ENCODE results near the gene COG6. TPM values are rescaled to one million over a fixed set of nuclear protein-coding genes. Genes with fewer than 3 reads are reported as not detected.
A peak's percentile ranks its signal among the peaks of the same experiment; 100 is the strongest.

COG6 gene
- total RNA-seq, 1 experiment from 2014 or later: 30.6 TPM

DNA sequence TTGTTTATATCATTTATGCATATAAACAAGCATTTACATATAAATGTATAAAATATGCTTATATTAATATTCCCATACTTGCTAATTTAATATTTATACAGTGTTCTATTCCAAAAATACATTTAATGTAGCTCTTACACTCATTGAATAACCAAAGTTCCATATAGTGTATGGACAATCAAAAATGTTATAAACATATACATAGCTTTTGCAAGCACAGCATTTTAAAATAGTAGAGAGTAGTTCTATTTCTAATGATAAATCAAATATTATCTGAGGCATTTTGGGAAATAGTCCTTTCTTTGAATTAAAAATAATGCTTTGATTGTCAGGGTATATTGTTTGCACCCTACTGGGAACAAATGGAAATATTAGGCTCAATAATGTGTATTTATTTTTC lies 22.5 kb upstream of the COG6 start:
- Histone ChIP-seq H3K27ac (ENCODE audit: low read length) (no peak overlapping the region), H4K20me1 (ENCODE audit: insufficient read depth, low read depth, low read length) (no peaks in the 10 kb centered on the region), H3K9me3 (ENCODE audit: low read length) (0 out of 2 replicates have a peak, but pooled peaks cover 3% of the 10 kb centered on the region), H3K79me2 (ENCODE audit: low read length) (no peaks in the 10 kb centered on the region), H2AFZ (ENCODE audit: low read length) (no peak overlapping the region), H3K4me2 (ENCODE audit: low read depth, low read length, poor library complexity, severe bottlenecking) (no peak overlapping the region), H3K27me3 (ENCODE audit: low read length) (peaks cover 3% of the 10 kb centered on the region; the same call in 1 of the 2 replicates), H3K4me3 (ENCODE audit: low read length) (no peak overlapping the region), H3K9me2 (replicated peaks; ENCODE audit: insufficient read depth, low read length) (no peaks in the 10 kb centered on the region), H3K9ac (ENCODE audit: low read length) (no peak overlapping the region), H3K4me1 (ENCODE audit: low read length) (no peaks in the 10 kb centered on the region), H3K36me3 (ENCODE audit: insufficient read depth, low read length) (no peaks in the 10 kb centered on the region)
- DNase-seq: no peak

DNA sequence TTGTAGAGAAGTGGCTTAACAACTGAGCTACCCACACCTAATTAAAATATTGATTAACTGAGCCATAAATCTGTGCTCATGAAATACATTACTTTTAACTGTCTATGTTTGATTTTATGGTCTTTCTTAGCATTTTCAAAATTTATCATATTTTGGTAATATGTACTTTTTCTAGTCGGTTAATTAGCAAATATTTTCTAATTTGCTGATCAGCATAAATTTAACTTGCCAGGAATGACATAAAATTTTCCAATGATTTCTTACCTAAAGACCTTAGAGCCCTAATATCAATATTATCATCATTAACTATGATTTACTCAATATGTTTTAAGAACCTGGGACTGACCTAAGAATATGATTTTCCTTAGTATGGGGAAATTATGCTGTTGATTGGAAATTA lies 19.9 kb upstream of the COG6 start:
- Histone ChIP-seq H2AFZ (ENCODE audit: low read length) (no peak overlapping the region), H3K27me3 (ENCODE audit: low read length) (peaks cover 3% of the 10 kb centered on the region; the same call in 1 of the 2 replicates), H3K9me2 (replicated peaks; ENCODE audit: insufficient read depth, low read length) (no peaks in the 10 kb centered on the region), H4K20me1 (ENCODE audit: insufficient read depth, low read depth, low read length) (no peaks in the 10 kb centered on the region), H3K9me3 (ENCODE audit: low read length) (0 out of 2 replicates have a peak, but pooled peaks cover 3% of the 10 kb centered on the region), H3K9ac (ENCODE audit: low read length) (no peak overlapping the region), H3K27ac (ENCODE audit: low read length) (no peak overlapping the region), H3K4me2 (ENCODE audit: low read depth, low read length, poor library complexity, severe bottlenecking) (no peak overlapping the region), H3K4me3 (ENCODE audit: low read length) (no peak overlapping the region), H3K4me1 (ENCODE audit: low read length) (no peaks in the 10 kb centered on the region), H3K79me2 (ENCODE audit: low read length) (no peaks in the 10 kb centered on the region), H3K36me3 (ENCODE audit: insufficient read depth, low read length) (no peaks in the 10 kb centered on the region)
- no peak for DNase-seq

DNA sequence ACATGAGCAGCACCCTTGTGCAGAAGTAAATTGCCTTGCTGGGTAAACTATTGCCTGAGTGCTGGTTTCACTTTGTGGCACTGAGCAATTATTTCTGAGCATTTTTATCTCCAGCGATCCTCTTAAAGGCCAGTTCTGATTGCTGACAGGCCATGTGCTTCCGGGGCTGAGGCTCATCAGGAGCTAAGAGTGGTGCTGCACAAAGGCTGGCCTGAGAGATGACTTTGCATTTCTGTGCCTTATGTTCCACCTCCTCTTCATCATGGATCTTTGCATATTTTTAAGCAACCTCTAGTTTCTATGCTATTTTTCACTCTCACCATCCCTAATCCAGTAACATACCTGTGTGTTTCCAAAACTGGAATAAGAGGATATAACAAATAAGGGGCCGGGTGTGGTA lies 17.6 kb upstream of the COG6 start:
- H3K79me2 ChIP-seq (ENCODE audit: low read length): no peaks in the 10 kb centered on the region
- no peak overlapping the region for H3K27ac ChIP-seq (ENCODE audit: low read length)
- no peaks in the 10 kb centered on the region for H3K9me3 ChIP-seq (ENCODE audit: low read length)
- no peak overlapping the region for H3K4me2 ChIP-seq (ENCODE audit: low read depth, low read length, poor library complexity, severe bottlenecking)
- DNase-seq: no peak
- no peaks in the 10 kb centered on the region; the same call in 1 of the 2 replicates for H3K27me3 ChIP-seq (ENCODE audit: low read length)
- H3K36me3 ChIP-seq (ENCODE audit: insufficient read depth, low read length): no peaks in the 10 kb centered on the region
- no peak overlapping the region for H3K4me3 ChIP-seq (ENCODE audit: low read length)
- H4K20me1 ChIP-seq (ENCODE audit: insufficient read depth, low read depth, low read length): no peaks in the 10 kb centered on the region
- no peak overlapping the region for H2AFZ ChIP-seq (ENCODE audit: low read length)
- no peak overlapping the region for H3K9ac ChIP-seq (ENCODE audit: low read length)
- no peaks in the 10 kb centered on the region for H3K4me1 ChIP-seq (ENCODE audit: low read length)
- no peaks in the 10 kb centered on the region for H3K9me2 ChIP-seq (replicated peaks; ENCODE audit: insufficient read depth, low read length)

DNA sequence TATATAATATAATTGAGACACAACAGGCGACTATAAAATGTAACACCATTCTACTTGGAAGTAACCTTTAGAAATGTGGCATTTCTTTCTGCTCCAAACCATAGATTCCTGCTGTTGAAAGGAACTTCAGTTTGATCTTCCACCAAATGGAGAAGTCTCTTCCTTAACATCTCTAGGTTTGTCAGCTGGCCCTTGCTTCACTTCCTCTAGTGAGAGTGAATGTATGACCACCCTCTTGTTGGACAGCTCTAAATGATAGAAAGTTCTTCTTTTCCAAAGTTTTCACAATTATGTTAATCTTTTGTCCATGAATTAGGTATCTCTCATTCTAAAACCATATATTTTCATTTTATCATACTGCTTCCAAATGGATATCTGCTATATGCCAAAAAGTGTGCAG lies 13.8 kb upstream of the COG6 start:
- Histone ChIP-seq H3K4me2 (ENCODE audit: low read depth, low read length, poor library complexity, severe bottlenecking) (no peak overlapping the region), H3K9ac (ENCODE audit: low read length) (no peak overlapping the region), H3K27ac (ENCODE audit: low read length) (no peak overlapping the region), H3K9me3 (ENCODE audit: low read length) (no peaks in the 10 kb centered on the region), H3K4me1 (ENCODE audit: low read length) (no peaks in the 10 kb centered on the region), H4K20me1 (ENCODE audit: insufficient read depth, low read depth, low read length) (no peaks in the 10 kb centered on the region), H3K4me3 (ENCODE audit: low read length) (no peak overlapping the region), H2AFZ (ENCODE audit: low read length) (no peak overlapping the region), H3K36me3 (ENCODE audit: insufficient read depth, low read length) (no peaks in the 10 kb centered on the region), H3K79me2 (ENCODE audit: low read length) (no peaks in the 10 kb centered on the region), H3K27me3 (ENCODE audit: low read length) (no peaks in the 10 kb centered on the region), H3K9me2 (replicated peaks; ENCODE audit: insufficient read depth, low read length) (no peaks in the 10 kb centered on the region)
- DNase-seq: no peak

DNA sequence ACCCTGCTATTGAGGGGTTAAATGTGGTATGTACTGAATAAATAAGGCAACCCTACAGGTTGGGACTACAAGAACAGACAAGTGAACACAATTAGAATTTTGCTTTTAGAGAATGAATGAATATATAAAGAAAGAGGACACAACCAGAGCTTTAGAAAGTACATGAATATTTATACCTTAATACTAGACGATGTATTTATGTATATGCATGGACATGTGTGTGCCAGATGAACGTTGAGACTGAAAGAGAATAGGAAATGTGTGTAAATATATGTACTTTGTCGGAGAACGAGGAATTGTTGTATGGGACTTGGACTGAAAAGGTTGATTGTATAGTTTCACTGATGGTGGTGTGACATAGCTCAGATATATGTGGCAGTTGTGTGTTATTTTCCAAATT lies 9.3 kb upstream of the COG6 start:
- H2AFZ ChIP-seq (ENCODE audit: low read length): no peak overlapping the region; the same call in 1 of the 2 replicates
- no peaks in the 10 kb centered on the region for H3K9me3 ChIP-seq (ENCODE audit: low read length)
- no peaks in the 10 kb centered on the region for H3K27me3 ChIP-seq (ENCODE audit: low read length)
- no peaks in the 10 kb centered on the region for H3K4me1 ChIP-seq (ENCODE audit: low read length)
- no peaks in the 10 kb centered on the region for H3K9me2 ChIP-seq (replicated peaks; ENCODE audit: insufficient read depth, low read length)
- H3K4me3 ChIP-seq (ENCODE audit: low read length): no peak overlapping the region
- H4K20me1 ChIP-seq (ENCODE audit: insufficient read depth, low read depth, low read length): no peaks in the 10 kb centered on the region
- H3K79me2 ChIP-seq (ENCODE audit: low read length): no peaks in the 10 kb centered on the region
- H3K36me3 ChIP-seq (ENCODE audit: insufficient read depth, low read length): no peaks in the 10 kb centered on the region
- H3K9ac ChIP-seq (ENCODE audit: low read length): no peak overlapping the region
- H3K27ac ChIP-seq (ENCODE audit: low read length): no peak overlapping the region
- no peak overlapping the region for H3K4me2 ChIP-seq (ENCODE audit: low read depth, low read length, poor library complexity, severe bottlenecking)
- peak; percentile 9 for DNase-seq

DNA sequence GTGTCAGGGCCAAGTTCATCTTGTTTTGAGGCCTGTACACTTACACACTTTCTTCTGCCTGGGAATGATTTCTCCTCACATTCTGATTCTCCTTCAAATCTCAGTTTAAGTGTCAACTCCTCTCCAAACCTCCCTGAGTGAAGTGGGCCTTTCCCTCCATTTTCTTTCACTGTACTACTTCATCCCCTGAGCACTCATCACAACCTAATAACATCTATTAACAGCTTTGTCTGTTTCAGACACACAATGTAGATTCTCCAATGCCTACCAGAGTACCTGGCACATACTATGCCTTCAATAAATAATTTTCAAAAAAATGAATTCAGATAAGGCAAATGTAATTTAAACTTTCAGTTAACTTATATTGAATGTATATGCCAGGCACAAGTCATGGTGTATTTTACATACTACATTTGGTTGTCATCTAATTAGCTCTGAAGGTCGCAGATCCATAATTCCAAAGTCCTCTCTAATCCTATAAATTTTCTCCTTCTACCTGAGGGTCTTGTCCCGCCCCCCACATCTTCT lies 357 bp upstream of the COG6 start:
- H3K9me3 ChIP-seq (ENCODE audit: low read length): no peaks in the 10 kb centered on the region
- H2AFZ ChIP-seq (ENCODE audit: low read length): peak overlapping the region; percentile 62; the same call in 1 of the 2 replicates
- no peaks in the 10 kb centered on the region for H4K20me1 ChIP-seq (ENCODE audit: insufficient read depth, low read depth, low read length)
- H3K4me1 ChIP-seq (ENCODE audit: low read length): peaks cover 21% of the 10 kb centered on the region
- H3K79me2 ChIP-seq (ENCODE audit: low read length): peaks cover 41% of the 10 kb centered on the region
- H3K27me3 ChIP-seq (ENCODE audit: low read length): no peaks in the 10 kb centered on the region
- H3K4me3 ChIP-seq (ENCODE audit: low read length): peak overlapping the region; percentile 84
- H3K27ac ChIP-seq (ENCODE audit: low read length): no peak overlapping the region
- H3K36me3 ChIP-seq (ENCODE audit: insufficient read depth, low read length): peaks cover 3% of the 10 kb centered on the region; the same call in 1 of the 2 replicates
- peak; percentile 53 for DNase-seq
- peak overlapping the region; percentile 81 for H3K4me2 ChIP-seq (ENCODE audit: low read depth, low read length, poor library complexity, severe bottlenecking)
- H3K9ac ChIP-seq (ENCODE audit: low read length): peak overlapping the region; percentile 82
- no peaks in the 10 kb centered on the region for H3K9me2 ChIP-seq (replicated peaks; ENCODE audit: insufficient read depth, low read length)

DNA sequence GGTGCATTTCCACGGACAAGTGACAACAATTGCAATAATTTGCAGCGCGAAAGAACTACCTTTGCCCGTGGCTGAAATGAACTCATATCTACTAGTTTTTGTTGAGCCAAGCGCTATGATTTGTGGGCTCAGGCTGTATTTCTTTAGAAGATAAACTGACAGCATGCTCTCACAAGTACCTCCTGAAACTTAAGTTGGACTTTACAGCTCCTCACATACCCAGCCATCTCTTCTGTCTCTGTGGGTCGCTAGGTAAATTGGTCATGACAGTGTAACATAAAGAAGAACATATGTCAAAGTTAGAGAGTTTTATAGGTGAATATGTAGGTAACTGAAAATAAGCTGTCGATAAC lies 839 bp downstream of the COG6 start:
- H2AFZ ChIP-seq (ENCODE audit: low read length): peak overlapping the region; percentile 70; the same call in 1 of the 2 replicates
- H3K27me3 ChIP-seq (ENCODE audit: low read length): no peaks in the 10 kb centered on the region
- H3K79me2 ChIP-seq (ENCODE audit: low read length): peaks cover 49% of the 10 kb centered on the region
- H3K4me3 ChIP-seq (ENCODE audit: low read length): peak overlapping the region; percentile 84
- H3K9me3 ChIP-seq (ENCODE audit: low read length): no peaks in the 10 kb centered on the region
- peaks cover 14% of the 10 kb centered on the region; the same call in 1 of the 2 replicates for H3K36me3 ChIP-seq (ENCODE audit: insufficient read depth, low read length)
- DNase-seq: peak; percentile 49
- no peaks in the 10 kb centered on the region for H3K9me2 ChIP-seq (replicated peaks; ENCODE audit: insufficient read depth, low read length)
- peaks cover 21% of the 10 kb centered on the region for H3K4me1 ChIP-seq (ENCODE audit: low read length)
- no peak overlapping the region for H3K27ac ChIP-seq (ENCODE audit: low read length)
- peak overlapping the region; percentile 81 for H3K4me2 ChIP-seq (ENCODE audit: low read depth, low read length, poor library complexity, severe bottlenecking)
- H4K20me1 ChIP-seq (ENCODE audit: insufficient read depth, low read depth, low read length): no peaks in the 10 kb centered on the region
- H3K9ac ChIP-seq (ENCODE audit: low read length): peak overlapping the region; percentile 82

DNA sequence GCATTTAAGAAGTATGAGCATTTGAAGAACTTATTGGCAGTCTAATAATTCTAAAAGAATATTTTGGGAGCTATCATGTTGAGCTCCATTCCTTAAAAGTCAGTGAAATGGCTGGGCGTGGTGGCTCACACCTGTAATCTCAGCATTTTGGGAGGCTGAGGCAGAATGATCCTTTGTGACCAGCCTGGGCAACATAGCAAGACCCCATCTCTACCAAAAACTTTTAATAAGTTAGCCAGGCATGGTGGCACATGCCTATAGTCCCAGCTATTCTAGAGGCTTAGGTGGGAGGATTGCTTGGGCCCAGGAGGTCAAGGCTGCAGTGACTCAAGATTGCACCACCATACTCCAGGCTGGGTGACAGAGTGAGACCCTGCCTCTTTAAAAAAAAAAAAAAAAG lies 8.0 kb downstream of the COG6 start:
- Histone ChIP-seq H2AFZ (ENCODE audit: low read length) (no peak overlapping the region), H3K36me3 (ENCODE audit: insufficient read depth, low read length) (peaks cover 34% of the 10 kb centered on the region; the same call in 1 of the 2 replicates), H3K27ac (ENCODE audit: low read length) (no peak overlapping the region), H3K4me2 (ENCODE audit: low read depth, low read length, poor library complexity, severe bottlenecking) (no peak overlapping the region), H4K20me1 (ENCODE audit: insufficient read depth, low read depth, low read length) (no peaks in the 10 kb centered on the region), H3K9ac (ENCODE audit: low read length) (no peak overlapping the region), H3K9me3 (ENCODE audit: low read length) (no peaks in the 10 kb centered on the region), H3K4me1 (ENCODE audit: low read length) (peaks cover 9% of the 10 kb centered on the region), H3K79me2 (ENCODE audit: low read length) (peaks cover 31% of the 10 kb centered on the region), H3K27me3 (ENCODE audit: low read length) (no peaks in the 10 kb centered on the region), H3K4me3 (ENCODE audit: low read length) (no peak overlapping the region), H3K9me2 (replicated peaks; ENCODE audit: insufficient read depth, low read length) (no peaks in the 10 kb centered on the region)
- DNase-seq: no peak
